ENCODE data around the gene DAPK1.

DAPK1 gene

GRCh38 chr9:87497604-87498045 lies at the start of gene DAPK1:
Gene DAPK1, plus strand, starts transcription at chr9:87497867. Its CDS starts 1,211 bp downstream, at chr9:87499078.
- DNase-seq (ENCODE audit: low spot score): peak; percentile 92
- peak; percentile 30 for TF ChIP-seq CTCF (IDR thresholded peaks at IDR 0.05; ENCODE audit: extremely low read depth, missing control alignments)

- DNase-seq (ENCODE audit: low spot score): no peak
- no peak for TF ChIP-seq CTCF (IDR thresholded peaks at IDR 0.05; ENCODE audit: extremely low read depth, missing control alignments)
Observed at GRCh38 chr9:87451149-87451548, 46.5 kb upstream of the DAPK1 start.

GRCh38 chr9:87455407-87455806 lies 42.3 kb upstream of the DAPK1 start:
- TF ChIP-seq CTCF (IDR thresholded peaks at IDR 0.05; ENCODE audit: extremely low read depth, missing control alignments): no peak
- no peak for DNase-seq (ENCODE audit: low spot score)

- DNase-seq (ENCODE audit: low spot score): no peak
- no peak for TF ChIP-seq CTCF (IDR thresholded peaks at IDR 0.05; ENCODE audit: extremely low read depth, missing control alignments)
Observed at GRCh38 chr9:87461256-87461655, 36.4 kb upstream of the DAPK1 start.

- peak; percentile 45 for DNase-seq (ENCODE audit: low spot score)
Observed at GRCh38 chr9:87464110-87464991, 33.3 kb upstream of the DAPK1 start.

GRCh38 chr9:87464992-87465378 lies 32.7 kb upstream of the DAPK1 start:
- no peak for TF ChIP-seq CTCF (IDR thresholded peaks at IDR 0.05; ENCODE audit: extremely low read depth, missing control alignments)
- DNase-seq (ENCODE audit: low spot score): no peak

More at GRCh38 chr9:87464110-87464991, 33.3 kb upstream of the DAPK1 start:
- TF ChIP-seq CTCF (IDR thresholded peaks at IDR 0.05; ENCODE audit: extremely low read depth, missing control alignments): no peak

- TF ChIP-seq CTCF (IDR thresholded peaks at IDR 0.05; ENCODE audit: extremely low read depth, missing control alignments): no peak
- DNase-seq (ENCODE audit: low spot score): no peak
Observed at GRCh38 chr9:87465816-87466215, 31.9 kb upstream of the DAPK1 start.
